WTC11 (cell line): Measurements from ENCODE around the gene CD48. TPM values are rescaled to one million over a fixed set of nuclear protein-coding genes. Genes with fewer than 3 reads are reported as not detected.

Source experiments
- ATAC-seq: fragments of 200-7000 bp; cut with Tn5 transposase; 2 replicates; pipeline ENCODE4 v1.10.0; 2021; ENCODE audit warnings: mild to moderate bottlenecking, moderate library complexity
- CTCF ChIA-PET: fragments of 300-600 bp; sonication (Branson Sonifier 250); formaldehyde crosslinking; loops from one replicate; lab custom pipeline; 2021; ENCODE audit warnings: antibody characterized with exemption; lab: Charles Lee
- POLR2A ChIA-PET: fragments of 350-600 bp; sonication (Branson Sonifier 250); formaldehyde crosslinking; loops from one replicate; lab custom pipeline; 2021; ENCODE audit warnings: antibody characterized with exemption; lab: Charles Lee
- DNase-seq: peaks from one replicate; pipeline ENCODE4 v3.0.0; 2021; ENCODE audit warnings: low spot score
- H3K27ac Mint-ChIP-seq: 2 replicates; pipeline ENCODE4 v1.8.0; 2021; ENCODE audit warnings: mixed read lengths
- H3K27me3 Mint-ChIP-seq: 2 replicates; pipeline ENCODE4 v1.8.0; 2021; ENCODE audit warnings: low read depth, mild to moderate bottlenecking, moderate library complexity, mixed read lengths
- H3K36me3 Mint-ChIP-seq: 2 replicates; pipeline ENCODE4 v1.8.0; 2021; ENCODE audit warnings: mixed read lengths
- H3K4me1 Mint-ChIP-seq: 2 replicates; pipeline ENCODE4 v1.8.0; 2022; ENCODE audit warnings: mixed read lengths
- H3K4me3 Mint-ChIP-seq: 2 replicates; pipeline ENCODE4 v1.8.0; 2021; ENCODE audit warnings: mild to moderate bottlenecking, moderate library complexity, mixed read lengths
- H3K9me3 Mint-ChIP-seq: 2 replicates; pipeline ENCODE4 v1.8.0; 2021; ENCODE audit warnings: mixed read lengths
- ATF1 ChIP-seq: sonication (generic); formaldehyde crosslinking; IDR thresholded peaks from 2 replicates; pipeline ENCODE4 v1.8.1; 2023; ENCODE audit warnings: mild to moderate bottlenecking, moderate library complexity, missing genetic modification reagents
- ATF2 ChIP-seq: sonication (generic); formaldehyde crosslinking; IDR thresholded peaks from 2 replicates; pipeline ENCODE4 v1.8.1; 2022; ENCODE audit warnings: low read depth, missing genetic modification reagents, borderline replicate concordance
- CREB1 ChIP-seq: sonication (generic); formaldehyde crosslinking; IDR thresholded peaks from 2 replicates; pipeline ENCODE4 v1.8.0; 2023; ENCODE audit warnings: mild to moderate bottlenecking, missing genetic modification reagents
- CREM ChIP-seq: sonication (generic); formaldehyde crosslinking; IDR thresholded peaks from 2 replicates; pipeline ENCODE4 v1.8.1; 2022; ENCODE audit warnings: mild to moderate bottlenecking, missing genetic modification reagents, moderate library complexity
- E2F1 ChIP-seq: sonication (generic); formaldehyde crosslinking; IDR thresholded peaks from 2 replicates; pipeline ENCODE4 v1.8.0; 2022; ENCODE audit warnings: mild to moderate bottlenecking, missing genetic modification reagents
- ESRRA ChIP-seq: sonication (generic); formaldehyde crosslinking; IDR thresholded peaks from 2 replicates; pipeline ENCODE4 v1.8.1; 2022; ENCODE audit warnings: mild to moderate bottlenecking, missing genetic modification reagents, borderline replicate concordance
- FOXJ3 ChIP-seq: sonication (generic); formaldehyde crosslinking; IDR thresholded peaks from 2 replicates; pipeline ENCODE4 v1.9.0; 2021; ENCODE audit warnings: missing genetic modification reagents, mild to moderate bottlenecking, borderline replicate concordance
- JAZF1 ChIP-seq: fragments of 250-450 bp; sonication (Bioruptor Pico); IDR thresholded peaks from 2 replicates; pipeline ENCODE4 v1.9.0; 2021; ENCODE audit warnings: moderate library complexity, mild to moderate bottlenecking, inconsistent platforms
- MLX ChIP-seq: sonication (generic); formaldehyde crosslinking; IDR thresholded peaks from 2 replicates; pipeline ENCODE4 v1.8.1; 2023; ENCODE audit warnings: mild to moderate bottlenecking, missing genetic modification reagents, moderate library complexity
- NFYB ChIP-seq: sonication (generic); formaldehyde crosslinking; conservative IDR thresholded peaks from 2 replicates; pipeline ENCODE4 v1.8.0; 2022; ENCODE audit warnings: low read depth, missing genetic modification reagents
- NR1H2 ChIP-seq: sonication (generic); formaldehyde crosslinking; IDR thresholded peaks from 2 replicates; pipeline ENCODE4 v1.9.0; 2021; ENCODE audit warnings: mild to moderate bottlenecking, moderate library complexity, missing genetic modification reagents
- SMAD4 ChIP-seq: sonication (generic); formaldehyde crosslinking; IDR thresholded peaks from 2 replicates; pipeline ENCODE4 v1.8.0; 2022; ENCODE audit warnings: mild to moderate bottlenecking, missing genetic modification reagents
- SP1 ChIP-seq: sonication (generic); formaldehyde crosslinking; conservative IDR thresholded peaks from 2 replicates; pipeline ENCODE4 v1.8.1; 2022; ENCODE audit warnings: missing genetic modification reagents
- TEAD4 ChIP-seq: sonication (generic); formaldehyde crosslinking; IDR thresholded peaks from 2 replicates; pipeline ENCODE4 v1.8.0; 2022; ENCODE audit warnings: mild to moderate bottlenecking, missing genetic modification reagents
- TP53 ChIP-seq: sonication (generic); formaldehyde crosslinking; IDR thresholded peaks from 2 replicates; pipeline ENCODE4 v1.8.1; 2023; ENCODE audit warnings: mild to moderate bottlenecking, missing genetic modification reagents
- USF1 ChIP-seq: sonication (generic); formaldehyde crosslinking; IDR thresholded peaks from 2 replicates; pipeline ENCODE4 v1.8.0; 2022; ENCODE audit warnings: mild to moderate bottlenecking, missing genetic modification reagents
- ZBTB21 ChIP-seq: sonication (generic); formaldehyde crosslinking; IDR thresholded peaks from 2 replicates; pipeline ENCODE4 v1.8.1; 2023; ENCODE audit warnings: mild to moderate bottlenecking, missing genetic modification reagents, borderline replicate concordance
- ZBTB43 ChIP-seq: sonication (generic); formaldehyde crosslinking; IDR thresholded peaks from 2 replicates; pipeline ENCODE4 v1.8.1; 2023; ENCODE audit warnings: mild to moderate bottlenecking, missing genetic modification reagents
- ZNF219 ChIP-seq: sonication (generic); formaldehyde crosslinking; IDR thresholded peaks from 2 replicates; pipeline ENCODE4 v1.8.0; 2023; ENCODE audit warnings: missing genetic modification reagents, mild to moderate bottlenecking, borderline replicate concordance
- ZNF396 ChIP-seq: fragments of 250-450 bp; sonication (Bioruptor Pico); IDR thresholded peaks from 2 replicates; pipeline ENCODE4 v1.8.0; 2021; ENCODE audit warnings: mild to moderate bottlenecking, moderate library complexity, borderline replicate concordance
- ZNF423 ChIP-seq: fragments of 250-450 bp; sonication (Bioruptor Pico); IDR thresholded peaks from 2 replicates; pipeline ENCODE4 v2.1.2; 2022; ENCODE audit warnings: mild to moderate bottlenecking, moderate library complexity
- ZNF532 ChIP-seq: fragments of 250-450 bp; sonication (Bioruptor Pico); IDR thresholded peaks from 2 replicates; pipeline ENCODE4 v1.9.0; 2021; ENCODE audit warnings: mild to moderate bottlenecking, borderline replicate concordance
- ZNF671 ChIP-seq: fragments of 250-450 bp; sonication (Bioruptor Pico); IDR thresholded peaks from 2 replicates; pipeline ENCODE4 v1.8.0; 2021; ENCODE audit warnings: mild to moderate bottlenecking
- total RNA-seq: library from RNA; stranded (reverse); gene quantifications from 3 replicates; pipeline ENCODE4 v1.2.3, GENCODE V29; 2021

CD48 gene
- total RNA-seq, 1 experiment from 2014 or later: 0.66 TPM

- ATAC-seq (no peak), DNase-seq (no peak)
- H3K4me3 Mint-ChIP-seq: no peak overlapping the region
- H3K36me3 Mint-ChIP-seq: peaks cover 4% of the 10 kb centered on the region; the same call in 1 of the 2 replicates
- no peak overlapping the region for H3K27ac Mint-ChIP-seq
- POLR2A ChIA-PET: no interaction called here
- H3K27me3 Mint-ChIP-seq: peaks cover 8% of the 10 kb centered on the region
- H3K4me1 Mint-ChIP-seq: peaks cover 8% of the 10 kb centered on the region
- H3K9me3 Mint-ChIP-seq: peaks cover 15% of the 10 kb centered on the region
- CTCF ChIA-PET: interaction anchor here (1.3 to 1.6 kb wide), 2 partner anchors 29 to 39 kb away, joined by 3 to 4 read pairs; no protein-coding TSS in a partner anchor
- TF ChIP-seq ZNF396 (CRISPR knock-in tag) (no peak), NFYB (CRISPR knock-in tag) (no peak), SP1 (no peak), ESRRA (CRISPR knock-in tag) (no peak), ZNF532 (CRISPR knock-in tag) (no peak), E2F1 (CRISPR knock-in tag) (no peak), CREM (CRISPR knock-in tag) (no peak)
- TF ChIP-seq, all 79 proteins: peak for 0
These were observed 65.4 kb downstream of the CD48 start for GRCh38 chr1:160646180-160646579.

GRCh38 chr1:160645386-160646130 lies 66.1 kb downstream of the CD48 start:
- Mint-ChIP-seq H3K27ac (no peak overlapping the region), H3K4me1 (peaks cover 1% of the 10 kb centered on the region), H3K27me3 (peaks cover 8% of the 10 kb centered on the region), H3K36me3 (peaks cover 1% of the 10 kb centered on the region; the same call in 1 of the 2 replicates), H3K9me3 (peaks cover 12% of the 10 kb centered on the region), H3K4me3 (no peak overlapping the region)
- ChIA-PET POLR2A (no interaction called here), CTCF (interaction anchor here (0.5 to 1.3 kb wide), 3 partner anchors 13 to 38 kb away, joined by 3 to 4 read pairs (median 3); no protein-coding TSS in a partner anchor)
- DNase-seq (no peak), ATAC-seq (no peak)
- TF ChIP-seq SMAD4 (CRISPR knock-in tag) (no peak), ZNF671 (CRISPR knock-in tag) (no peak), NR1H2 (CRISPR knock-in tag) (no peak), CREB1 (CRISPR knock-in tag) (no peak), MLX (no peak), TP53 (no peak), ZNF423 (CRISPR knock-in tag) (no peak), TEAD4 (no peak), JAZF1 (CRISPR knock-in tag) (no peak), FOXJ3 (CRISPR knock-in tag) (no peak), USF1 (CRISPR knock-in tag) (no peak), ZBTB43 (CRISPR knock-in tag) (no peak), ATF1 (CRISPR knock-in tag) (no peak), ZNF219 (no peak), ZBTB21 (CRISPR knock-in tag) (no peak), ATF2 (CRISPR knock-in tag) (no peak)
